ENCODE data around the gene ATP13A3. TPM values are rescaled to one million over a fixed set of nuclear protein-coding genes. Genes with fewer than 3 reads are reported as not detected.

ATP13A3 gene
- total and polyA plus RNA-seq, 9 of the 15 experiments (the other 6 are each of a cell fraction or from before 2014, with no cell fraction given): 16.6 to 135 (median 86.6) TPM

GRCh38 chr3:194482196-194482593 is 4.6 kb downstream of the ATP13A3 start (continued):
- TF ChIP-seq EGR1 (conservative IDR thresholded peaks at IDR 0.05): no peak
- no peak for TF ChIP-seq SIRT6 (IDR thresholded peaks at IDR 0.05; ENCODE audit: low read depth, low read length)
- TF ChIP-seq ILK (tag; IDR thresholded peaks at IDR 0.05; ENCODE audit: borderline replicate concordance, low read depth): no peak
- TF ChIP-seq, protein P1, sequence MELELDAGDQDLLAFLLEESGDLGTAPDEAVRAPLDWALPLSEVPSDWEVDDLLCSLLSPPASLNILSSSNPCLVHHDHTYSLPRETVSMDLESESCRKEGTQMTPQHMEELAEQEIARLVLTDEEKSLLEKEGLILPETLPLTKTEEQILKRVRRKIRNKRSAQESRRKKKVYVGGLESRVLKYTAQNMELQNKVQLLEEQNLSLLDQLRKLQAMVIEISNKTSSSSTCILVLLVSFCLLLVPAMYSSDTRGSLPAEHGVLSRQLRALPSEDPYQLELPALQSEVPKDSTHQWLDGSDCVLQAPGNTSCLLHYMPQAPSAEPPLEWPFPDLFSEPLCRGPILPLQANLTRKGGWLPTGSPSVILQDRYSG (tag; conservative IDR thresholded peaks at IDR 0.05; ENCODE audit: low read depth): no peak
- no peak for TF ChIP-seq RFX1 (IDR thresholded peaks at IDR 0.05)
- no peak for TF ChIP-seq ZNF24 (IDR thresholded peaks at IDR 0.05)
- TF ChIP-seq DIDO1 (tag; IDR thresholded peaks at IDR 0.05; ENCODE audit: low read depth): no peak
- no peak for TF ChIP-seq CBX2 (IDR thresholded peaks at IDR 0.05; ENCODE audit: insufficient read depth, low read length, poor library complexity, severe bottlenecking)
- no peak for TF ChIP-seq TEAD1 (CRISPR knock-in tag; IDR thresholded peaks at IDR 0.05)
- TF ChIP-seq, protein P2, sequence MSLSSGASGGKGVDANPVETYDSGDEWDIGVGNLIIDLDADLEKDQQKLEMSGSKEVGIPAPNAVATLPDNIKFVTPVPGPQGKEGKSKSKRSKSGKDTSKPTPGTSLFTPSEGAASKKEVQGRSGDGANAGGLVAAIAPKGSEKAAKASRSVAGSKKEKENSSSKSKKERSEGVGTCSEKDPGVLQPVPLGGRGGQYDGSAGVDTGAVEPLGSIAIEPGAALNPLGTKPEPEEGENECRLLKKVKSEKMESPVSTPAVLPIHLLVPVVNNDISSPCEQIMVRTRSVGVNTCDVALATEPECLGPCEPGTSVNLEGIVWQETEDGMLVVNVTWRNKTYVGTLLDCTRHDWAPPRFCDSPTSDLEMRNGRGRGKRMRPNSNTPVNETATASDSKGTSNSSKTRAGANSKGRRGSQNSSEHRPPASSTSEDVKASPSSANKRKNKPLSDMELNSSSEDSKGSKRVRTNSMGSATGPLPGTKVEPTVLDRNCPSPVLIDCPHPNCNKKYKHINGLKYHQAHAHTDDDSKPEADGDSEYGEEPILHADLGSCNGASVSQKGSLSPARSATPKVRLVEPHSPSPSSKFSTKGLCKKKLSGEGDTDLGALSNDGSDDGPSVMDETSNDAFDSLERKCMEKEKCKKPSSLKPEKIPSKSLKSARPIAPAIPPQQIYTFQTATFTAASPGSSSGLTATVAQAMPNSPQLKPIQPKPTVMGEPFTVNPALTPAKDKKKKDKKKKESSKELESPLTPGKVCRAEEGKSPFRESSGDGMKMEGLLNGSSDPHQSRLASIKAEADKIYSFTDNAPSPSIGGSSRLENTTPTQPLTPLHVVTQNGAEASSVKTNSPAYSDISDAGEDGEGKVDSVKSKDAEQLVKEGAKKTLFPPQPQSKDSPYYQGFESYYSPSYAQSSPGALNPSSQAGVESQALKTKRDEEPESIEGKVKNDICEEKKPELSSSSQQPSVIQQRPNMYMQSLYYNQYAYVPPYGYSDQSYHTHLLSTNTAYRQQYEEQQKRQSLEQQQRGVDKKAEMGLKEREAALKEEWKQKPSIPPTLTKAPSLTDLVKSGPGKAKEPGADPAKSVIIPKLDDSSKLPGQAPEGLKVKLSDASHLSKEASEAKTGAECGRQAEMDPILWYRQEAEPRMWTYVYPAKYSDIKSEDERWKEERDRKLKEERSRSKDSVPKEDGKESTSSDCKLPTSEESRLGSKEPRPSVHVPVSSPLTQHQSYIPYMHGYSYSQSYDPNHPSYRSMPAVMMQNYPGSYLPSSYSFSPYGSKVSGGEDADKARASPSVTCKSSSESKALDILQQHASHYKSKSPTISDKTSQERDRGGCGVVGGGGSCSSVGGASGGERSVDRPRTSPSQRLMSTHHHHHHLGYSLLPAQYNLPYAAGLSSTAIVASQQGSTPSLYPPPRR (CRISPR knock-in tag; IDR thresholded peaks at IDR 0.05; ENCODE audit: borderline replicate concordance): no peak
